Adrenal gland (tissue), 5 donors: ENCODE measurements around the gene TP53RK.

ENCODE experiments used
- POLR2A ChIP-seq, 2 donors: fragments of 450-650 bp; IDR thresholded peaks; one replicate each; pipeline ENCODE4 v1.6.1; 2017; ENCODE audit warnings: antibody characterized with exemption in 2 of 2, mild to moderate bottlenecking in 2 of 2, moderate library complexity in 1 of 2
- TF ChIP-seq, protein P1 (sequence below), 6 experiments: fragments of 450-650 bp in 4 of 6; fragments of 200-600 bp in 2 of 6; sonication (generic) in 1 of 6; IDR thresholded peaks; 1 replicate in 5 of 6; 2 replicates in 1 of 6; pipeline versions ENCODE4 v1.5.1 to v1.8.0; 2016 to 2021; ENCODE audit warnings: antibody characterized with exemption in 6 of 6, mild to moderate bottlenecking in 2 of 6, moderate library complexity in 1 of 6
- donor health status: DM: no; HTN: no; CAD: no.

DNA sequence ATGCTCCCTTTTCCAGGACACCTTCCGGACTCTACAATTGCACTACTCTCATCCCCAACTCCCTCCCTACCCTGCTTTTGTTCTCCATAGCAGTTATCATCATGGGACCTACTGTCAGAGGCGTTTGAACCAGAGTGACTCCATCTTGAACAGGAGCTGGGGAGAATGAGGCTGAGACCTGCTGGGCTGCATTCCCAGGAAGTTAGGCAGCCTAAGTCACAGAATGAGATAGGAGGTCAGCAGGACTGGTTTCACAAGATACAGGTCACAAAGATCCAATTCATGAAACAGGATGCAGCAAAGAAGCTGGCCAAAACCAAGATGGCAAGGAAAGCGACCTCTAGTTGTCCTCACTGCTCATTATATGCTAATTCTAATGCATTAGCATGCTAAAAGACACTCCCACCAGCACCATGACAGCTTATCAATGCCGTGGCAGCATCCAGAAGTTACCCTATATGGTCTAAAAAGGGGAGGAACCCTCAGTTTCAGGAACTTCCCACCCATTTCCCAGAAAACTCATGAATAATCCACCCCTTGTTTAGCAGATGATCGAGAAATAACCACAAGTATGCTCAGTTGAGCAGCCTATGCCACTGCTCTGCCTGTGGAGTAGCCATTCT is 53.6 kb downstream of the TP53RK start:
- TF ChIP-seq, protein P1, sequence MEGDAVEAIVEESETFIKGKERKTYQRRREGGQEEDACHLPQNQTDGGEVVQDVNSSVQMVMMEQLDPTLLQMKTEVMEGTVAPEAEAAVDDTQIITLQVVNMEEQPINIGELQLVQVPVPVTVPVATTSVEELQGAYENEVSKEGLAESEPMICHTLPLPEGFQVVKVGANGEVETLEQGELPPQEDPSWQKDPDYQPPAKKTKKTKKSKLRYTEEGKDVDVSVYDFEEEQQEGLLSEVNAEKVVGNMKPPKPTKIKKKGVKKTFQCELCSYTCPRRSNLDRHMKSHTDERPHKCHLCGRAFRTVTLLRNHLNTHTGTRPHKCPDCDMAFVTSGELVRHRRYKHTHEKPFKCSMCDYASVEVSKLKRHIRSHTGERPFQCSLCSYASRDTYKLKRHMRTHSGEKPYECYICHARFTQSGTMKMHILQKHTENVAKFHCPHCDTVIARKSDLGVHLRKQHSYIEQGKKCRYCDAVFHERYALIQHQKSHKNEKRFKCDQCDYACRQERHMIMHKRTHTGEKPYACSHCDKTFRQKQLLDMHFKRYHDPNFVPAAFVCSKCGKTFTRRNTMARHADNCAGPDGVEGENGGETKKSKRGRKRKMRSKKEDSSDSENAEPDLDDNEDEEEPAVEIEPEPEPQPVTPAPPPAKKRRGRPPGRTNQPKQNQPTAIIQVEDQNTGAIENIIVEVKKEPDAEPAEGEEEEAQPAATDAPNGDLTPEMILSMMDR (IDR thresholded peaks at IDR 0.05), result no peak
- no peak for TF ChIP-seq POLR2A (IDR thresholded peaks at IDR 0.05)
